Measurements from ENCODE around the gene MRLN. TPM values are rescaled to one million over a fixed set of nuclear protein-coding genes. Genes with fewer than 3 reads are reported as not detected.
A peak's percentile ranks its signal among the peaks of the same experiment; 100 is the strongest.

MRLN gene
- total and polyA plus RNA-seq, 2 of the 8 experiments (the other 6 are each of a cell fraction or from before 2014, with no cell fraction given) = 0.21 TPM; not detected in 1

GRCh38 chr10:59706851-59707797, 46.1 kb downstream of the MRLN start:
- H3K23ac ChIP-seq (ENCODE audit: insufficient read length) = no peak overlapping the region
- peaks cover 0 to 9% (median 6%) of the 10 kb centered on the region in 4 experiments; a peak in 4 of 7 replicates for H3K4me1 ChIP-seq (replicated peaks in 1 of 4; ENCODE audit: control insufficient read depth in 3 of 4, insufficient read depth in 4 of 4, low read length in 3 of 4)
- POLR2A ChIA-PET (ENCODE audit: partially characterized antibody) = interaction anchor here (1.6 to 3.1 kb wide), 2 partner anchors 18 to 27 kb away, joined by 4 to 8 read pairs; no protein-coding TSS in a partner anchor
- no peaks in the 10 kb centered on the region for H3K79me1 ChIP-seq (ENCODE audit: low read depth, low read length)
- H4K91ac ChIP-seq (replicated peaks; ENCODE audit: insufficient read length, low read length) = no peak overlapping the region
- TF ChIP-seq RFX5 (IDR thresholded peaks at IDR 0.05; ENCODE audit: borderline replicate concordance, low read depth, low read length) (no peak), POLR2A (IDR thresholded peaks at IDR 0.05; ENCODE audit: control extremely low read depth in 1 of 2, low read depth in 2 of 2, low read length in 2 of 2) (no peak), SIX5 (IDR thresholded peaks at IDR 0.05; ENCODE audit: low read depth, low read length) (no peak)
- H2AFZ ChIP-seq (ENCODE audit: low read length) = no peak overlapping the region
- no peak overlapping the region for H4K8ac ChIP-seq (ENCODE audit: extremely low read depth, insufficient read depth, low read length)
- no peak overlapping the region for H3K9ac ChIP-seq (replicated peaks in 1 of 4; ENCODE audit: extremely low read depth in 1 of 4, low read depth in 3 of 4, low read length in 3 of 4)
- H3K56ac ChIP-seq (replicated peaks; ENCODE audit: insufficient read length, low read depth, low read length) = no peak overlapping the region
- no peak overlapping the region for H3K14ac ChIP-seq (ENCODE audit: insufficient read length)
- no peak overlapping the region for H2BK20ac ChIP-seq (ENCODE audit: low read length)
- no peak for FAIRE-seq
- H3K27me3 ChIP-seq (replicated peaks in 1 of 4; ENCODE audit: control insufficient read depth in 3 of 4, extremely low read depth in 1 of 4, insufficient read depth in 3 of 4, low read length in 3 of 4) = peaks cover 0 to 15% (median 10%) of the 10 kb centered on the region in 4 experiments; a peak in 5 of 7 replicates
- CTCF ChIA-PET (ENCODE audit: partially characterized antibody) = interaction anchor here (0.8 to 1.2 kb wide), 2 partner anchors 12 to 81 kb away, joined by 3 read pairs; no protein-coding TSS in a partner anchor
- H3K4me2 ChIP-seq (ENCODE audit: insufficient read depth in 1 of 2, low read depth in 2 of 2, low read length in 2 of 2) = peak overlapping the region in 1 of 2 experiments; percentile 99; a peak in 1 of 4 replicates
- no peak overlapping the region for H2BK12ac ChIP-seq (ENCODE audit: low read depth, low read length)
- no peak overlapping the region for H2BK120ac ChIP-seq (replicated peaks; ENCODE audit: low read depth, low read length)
- H2BK15ac ChIP-seq (ENCODE audit: low read length) = no peak overlapping the region
- no peak overlapping the region for H4K5ac ChIP-seq (ENCODE audit: insufficient read length, low read depth, low read length)
- no peak overlapping the region for H3K4ac ChIP-seq (replicated peaks; ENCODE audit: insufficient read length, low read depth, low read length)
- no peak overlapping the region for H3K18ac ChIP-seq (ENCODE audit: extremely low read depth, low read length)
- no peak for DNase-seq (ENCODE audit: low read depth in 1 of 2, low spot score in 2 of 2)
- H3K79me2 ChIP-seq (ENCODE audit: control insufficient read depth in 1 of 2, insufficient read depth in 2 of 2, low read length in 2 of 2) = peaks cover 0 to 14% of the 10 kb centered on the region in 2 experiments; a peak in 1 of 4 replicates
- WGBS, 2 experiments (ENCODE audit: extremely low coverage in 1 of 2, insufficient coverage in 1 of 2, insufficient read length in 1 of 2, insufficient replicate concordance in 2 of 2, low coverage in 1 of 2, low lambda C conversion rate in 2 of 2, missing lambda C conversion rate in 1 of 2) = 90% methylated on average over 8 of the region's 8 CpGs; no CpG with 5 or more reads in 1 of the 2 experiments
- no peak overlapping the region for H2BK5ac ChIP-seq (ENCODE audit: low read depth, low read length)
- H3K36me3 ChIP-seq (ENCODE audit: control insufficient read depth in 2 of 4, insufficient read depth in 4 of 4, low read length in 3 of 4) = no peaks in the 10 kb centered on the region
- H3K4me3 ChIP-seq (ENCODE audit: extremely low read depth in 1 of 4, insufficient read depth in 2 of 4, low read depth in 3 of 4, low read length in 4 of 4) = peak overlapping the region in 1 of 4 experiments; percentile 90; a peak in 1 of 8 replicates
- no peak overlapping the region for H3K27ac ChIP-seq (ENCODE audit: low read depth, low read length)
- no peak overlapping the region for H2AK5ac ChIP-seq (ENCODE audit: low read depth, low read length)
- H3K9me3 ChIP-seq (ENCODE audit: insufficient read depth in 2 of 2, low read depth in 1 of 2, low read length in 1 of 2) = no peaks in the 10 kb centered on the region
- no peaks in the 10 kb centered on the region for H4K20me1 ChIP-seq (replicated peaks in 1 of 2; ENCODE audit: control insufficient read depth in 1 of 2, insufficient read depth in 2 of 2, low read length in 2 of 2)
- H3K23me2 ChIP-seq (ENCODE audit: low read depth, low read length) = peaks cover 15% of the 10 kb centered on the region; the same call in 1 of the 2 replicates

Measured in H1 (cell line).